Measurements from ENCODE around the gene PRR16. TPM values are rescaled to one million over a fixed set of nuclear protein-coding genes. Genes with fewer than 3 reads are reported as not detected.

Gene PRR16
- total and polyA plus RNA-seq, 2 of the 13 experiments (the other 11 are each of a cell fraction or from before 2014, with no cell fraction given): not detected

- TF ChIP-seq ZNF451 (CRISPR knock-in tag; IDR thresholded peaks at IDR 0.05) (no peak), ZNF776 (CRISPR knock-in tag; IDR thresholded peaks at IDR 0.05) (no peak), E2F1 (CRISPR knock-in tag; IDR thresholded peaks at IDR 0.05) (no peak), ZNF335 (CRISPR knock-in tag; IDR thresholded peaks at IDR 0.05) (no peak), DMTF1 (CRISPR knock-in tag; IDR thresholded peaks at IDR 0.05) (no peak), MTA1 (CRISPR knock-in tag; IDR thresholded peaks at IDR 0.05; ENCODE audit: borderline replicate concordance) (no peak), GTF2F1 (IDR thresholded peaks at IDR 0.05; ENCODE audit: low read length) (no peak), NR2F6 (IDR thresholded peaks at IDR 0.05) (no peak), NR2F6 (CRISPR knock-in tag; IDR thresholded peaks at IDR 0.05) (no peak), ZNF557 (CRISPR knock-in tag; IDR thresholded peaks at IDR 0.05) (no peak), DDIT3 (CRISPR knock-in tag; IDR thresholded peaks at IDR 0.05) (no peak), DZIP1 (CRISPR knock-in tag; IDR thresholded peaks at IDR 0.05) (no peak), ATF4 (CRISPR knock-in tag; IDR thresholded peaks at IDR 0.05) (no peak), KLF13 (CRISPR knock-in tag; IDR thresholded peaks at IDR 0.05) (no peak)
- ChIA-PET CTCF (ENCODE audit: low intra/inter-chr PET ratio, low total read pairs) (no interaction called here), POLR2A (no interaction called here)
- H3K4me3 ChIP-seq (replicated peaks in 1 of 3; ENCODE audit: insufficient read depth in 1 of 3, low read depth in 2 of 3, low read length in 3 of 3): no peak overlapping the region
- peaks cover 4 to 29% of the 10 kb centered on the region in 2 experiments for H3K27me3 ChIP-seq (ENCODE audit: control insufficient read depth in 1 of 2, insufficient read depth in 2 of 2, low read length in 2 of 2)
- peaks cover 16% of the 10 kb centered on the region; the same call in 1 of the 2 replicates for H3K4me1 ChIP-seq (ENCODE audit: insufficient read depth, low read length)
- in situ Hi-C loops (cut with HindIII; ENCODE audit: extremely low pct_ligation_motif_present, low pct_unique_long_range_greater_than_20kb) (no loop called here), intact Hi-C loops (cut with micrococcal nuclease; ENCODE audit: unreplicated experiment) (no loop called here)
- H3K9ac ChIP-seq (ENCODE audit: insufficient read depth, low read depth, low read length): no peak overlapping the region
- 27% methylated on average over 4 of the region's 4 CpGs for WGBS (ENCODE audit: low lambda C conversion rate)
- no peaks in the 10 kb centered on the region for H3K36me3 ChIP-seq (replicated peaks in 1 of 2; ENCODE audit: control insufficient read depth in 1 of 2, insufficient read depth in 2 of 2, low read length in 2 of 2)
- DNase-seq (ENCODE audit: low spot score) (no peak), ATAC-seq (no peak), FAIRE-seq (no peak)
- H4K20me1 ChIP-seq (ENCODE audit: insufficient read depth, low read length): no peaks in the 10 kb centered on the region
- no peak overlapping the region for H3K27ac ChIP-seq (ENCODE audit: extremely low read length, insufficient read depth, low read length)
- no peaks in the 10 kb centered on the region for H3K79me2 ChIP-seq (ENCODE audit: insufficient read depth, low read length)
- H2AFZ ChIP-seq (ENCODE audit: low read length): no peak overlapping the region
- no peaks in the 10 kb centered on the region for H3K9me3 ChIP-seq (ENCODE audit: low read length)
- no peak overlapping the region for H3K4me2 ChIP-seq (ENCODE audit: low read depth, low read length)
- BruUV-seq (replicated peaks): no TSS peak
Measured at GRCh38 chr5:120466341-120467006, 2.4 kb downstream of the PRR16 start.
